ENCODE results near the gene VSNL1.

VSNL1 gene

DNA sequence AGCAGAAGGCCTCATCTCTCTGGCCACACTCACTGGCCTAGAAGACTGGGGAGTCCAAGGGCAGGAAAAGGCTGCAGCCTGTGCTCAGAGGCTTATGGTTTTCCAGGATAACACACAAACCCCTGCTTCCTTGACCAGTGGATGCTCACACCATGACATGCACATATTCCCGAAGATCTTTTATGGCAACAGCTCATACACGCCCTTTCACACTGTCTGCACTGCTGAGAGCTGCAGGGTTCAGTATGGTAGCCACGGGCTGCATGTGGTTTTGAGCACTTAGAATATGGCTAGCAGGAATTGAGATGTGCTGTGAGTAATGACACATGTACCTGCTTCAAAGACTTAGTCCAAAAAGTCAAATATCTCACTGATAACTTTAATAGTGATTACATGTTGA is 95.8 kb downstream of the VSNL1 start:
- Histone ChIP-seq H3K27me3 (no peaks in the 10 kb centered on the region), H3K9me3 (no peaks in the 10 kb centered on the region), H3K4me1 (no peaks in the 10 kb centered on the region), H3K4me3 (ENCODE audit: low read depth, low read length) (no peak overlapping the region), H3K36me3 (no peaks in the 10 kb centered on the region)
- TF ChIP-seq, protein P1, sequence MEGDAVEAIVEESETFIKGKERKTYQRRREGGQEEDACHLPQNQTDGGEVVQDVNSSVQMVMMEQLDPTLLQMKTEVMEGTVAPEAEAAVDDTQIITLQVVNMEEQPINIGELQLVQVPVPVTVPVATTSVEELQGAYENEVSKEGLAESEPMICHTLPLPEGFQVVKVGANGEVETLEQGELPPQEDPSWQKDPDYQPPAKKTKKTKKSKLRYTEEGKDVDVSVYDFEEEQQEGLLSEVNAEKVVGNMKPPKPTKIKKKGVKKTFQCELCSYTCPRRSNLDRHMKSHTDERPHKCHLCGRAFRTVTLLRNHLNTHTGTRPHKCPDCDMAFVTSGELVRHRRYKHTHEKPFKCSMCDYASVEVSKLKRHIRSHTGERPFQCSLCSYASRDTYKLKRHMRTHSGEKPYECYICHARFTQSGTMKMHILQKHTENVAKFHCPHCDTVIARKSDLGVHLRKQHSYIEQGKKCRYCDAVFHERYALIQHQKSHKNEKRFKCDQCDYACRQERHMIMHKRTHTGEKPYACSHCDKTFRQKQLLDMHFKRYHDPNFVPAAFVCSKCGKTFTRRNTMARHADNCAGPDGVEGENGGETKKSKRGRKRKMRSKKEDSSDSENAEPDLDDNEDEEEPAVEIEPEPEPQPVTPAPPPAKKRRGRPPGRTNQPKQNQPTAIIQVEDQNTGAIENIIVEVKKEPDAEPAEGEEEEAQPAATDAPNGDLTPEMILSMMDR (IDR thresholded peaks at IDR 0.05; ENCODE audit: low read depth, low read length), result no peak
- DNase-seq, result no peak

DNA sequence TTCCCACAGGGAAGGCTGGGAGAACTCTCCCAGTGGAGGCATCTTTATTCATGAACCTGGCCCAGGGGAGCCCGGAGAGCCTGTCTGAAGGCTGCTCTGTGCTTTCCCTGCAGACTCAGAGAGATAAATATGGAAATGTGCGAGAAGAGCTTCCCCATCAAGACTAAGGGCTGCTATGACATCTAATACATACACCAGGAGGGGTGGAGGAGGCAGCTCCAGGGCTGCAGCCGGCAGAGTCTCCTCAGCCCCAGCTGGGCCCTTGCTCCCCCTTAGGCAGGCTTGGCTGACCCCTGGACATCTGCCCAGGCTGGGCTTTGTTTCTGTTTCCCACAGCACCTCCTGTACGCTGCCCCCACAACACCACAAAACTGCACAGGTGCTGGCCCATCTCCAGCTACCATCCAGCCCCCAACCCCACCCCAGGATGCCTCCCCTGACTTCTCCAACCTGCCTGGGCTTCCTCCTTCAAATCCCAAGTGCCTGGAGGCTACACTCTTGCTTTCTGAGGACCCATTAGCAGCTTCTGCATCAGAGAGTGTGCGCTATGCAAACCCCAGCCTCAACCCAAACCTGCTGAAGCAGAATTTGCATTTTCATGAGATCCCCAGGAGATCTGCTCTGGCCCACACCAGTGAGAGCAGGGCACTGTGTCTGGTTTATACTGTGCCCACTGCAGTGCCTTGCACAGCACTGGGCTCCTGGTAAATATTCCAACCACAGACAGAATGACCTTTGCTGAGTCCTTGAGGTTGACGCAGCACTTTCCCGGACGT is 96.8 kb downstream of the VSNL1 start:
- Histone ChIP-seq H3K4me3 (ENCODE audit: low read depth, low read length) (no peak overlapping the region), H3K27me3 (no peaks in the 10 kb centered on the region), H3K9me3 (no peaks in the 10 kb centered on the region), H3K36me3 (no peaks in the 10 kb centered on the region), H3K4me1 (no peaks in the 10 kb centered on the region)
- TF ChIP-seq, protein P1 (IDR thresholded peaks at IDR 0.05; ENCODE audit: low read depth, low read length), result no peak
- no peak for DNase-seq

DNA sequence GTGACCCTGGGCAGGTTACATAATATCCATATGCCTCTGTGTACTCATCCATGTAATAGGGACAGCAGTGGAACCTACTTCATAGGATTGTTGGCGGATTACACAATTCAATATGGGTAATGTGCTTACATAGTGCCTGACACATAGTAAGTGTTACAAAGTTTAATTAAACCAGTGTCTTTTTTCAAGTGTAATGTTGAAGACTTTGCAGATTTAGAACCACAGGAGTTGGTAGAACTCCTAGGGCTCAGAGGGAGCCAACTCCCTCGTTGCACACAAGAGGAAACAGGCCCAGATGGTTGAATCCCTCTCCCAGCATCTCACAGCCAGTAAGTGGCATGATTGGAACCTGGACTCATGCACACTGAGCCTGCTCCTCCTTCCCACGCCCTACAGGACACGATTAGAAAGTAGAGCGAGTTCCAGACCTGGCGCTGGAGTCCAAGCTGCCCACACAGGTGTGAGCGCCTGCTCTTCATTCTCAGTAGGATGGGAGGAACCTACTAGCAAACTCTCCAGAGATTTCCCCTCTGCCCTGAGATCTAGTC is 97.8 kb downstream of the VSNL1 start:
- TF ChIP-seq, protein P1 (IDR thresholded peaks at IDR 0.05; ENCODE audit: low read depth, low read length), result no peak
- H3K27me3 ChIP-seq, result no peaks in the 10 kb centered on the region
- no peak for DNase-seq
- H3K36me3 ChIP-seq, result no peaks in the 10 kb centered on the region
- H3K4me3 ChIP-seq (ENCODE audit: low read depth, low read length), result no peak overlapping the region
- H3K4me1 ChIP-seq, result no peaks in the 10 kb centered on the region
- no peaks in the 10 kb centered on the region for H3K9me3 ChIP-seq

DNA sequence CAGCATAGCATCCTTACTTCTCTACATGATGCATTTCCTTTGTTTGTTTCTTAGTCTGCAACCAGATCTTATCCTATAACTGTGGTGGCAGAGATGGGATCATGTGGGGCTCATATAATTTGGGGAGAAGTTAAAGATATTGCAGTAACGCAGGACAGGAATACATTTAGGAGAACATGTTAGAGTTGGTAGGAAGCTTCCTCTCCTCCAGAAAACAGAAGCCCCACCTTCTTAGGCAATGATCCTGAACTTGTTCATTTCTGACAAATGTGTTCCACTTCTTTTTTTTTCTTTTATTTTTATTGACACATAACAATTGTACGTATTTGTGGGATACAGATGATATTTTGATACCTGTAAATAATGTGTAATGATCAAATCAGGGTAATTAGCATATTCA is 99.9 kb downstream of the VSNL1 start:
- no peak for DNase-seq
- no peaks in the 10 kb centered on the region for H3K36me3 ChIP-seq
- no peaks in the 10 kb centered on the region for H3K4me1 ChIP-seq
- no peaks in the 10 kb centered on the region for H3K27me3 ChIP-seq
- TF ChIP-seq, protein P1 (IDR thresholded peaks at IDR 0.05; ENCODE audit: low read depth, low read length), result no peak
- no peak overlapping the region for H3K4me3 ChIP-seq (ENCODE audit: low read depth, low read length)
- H3K9me3 ChIP-seq, result no peaks in the 10 kb centered on the region

DNA sequence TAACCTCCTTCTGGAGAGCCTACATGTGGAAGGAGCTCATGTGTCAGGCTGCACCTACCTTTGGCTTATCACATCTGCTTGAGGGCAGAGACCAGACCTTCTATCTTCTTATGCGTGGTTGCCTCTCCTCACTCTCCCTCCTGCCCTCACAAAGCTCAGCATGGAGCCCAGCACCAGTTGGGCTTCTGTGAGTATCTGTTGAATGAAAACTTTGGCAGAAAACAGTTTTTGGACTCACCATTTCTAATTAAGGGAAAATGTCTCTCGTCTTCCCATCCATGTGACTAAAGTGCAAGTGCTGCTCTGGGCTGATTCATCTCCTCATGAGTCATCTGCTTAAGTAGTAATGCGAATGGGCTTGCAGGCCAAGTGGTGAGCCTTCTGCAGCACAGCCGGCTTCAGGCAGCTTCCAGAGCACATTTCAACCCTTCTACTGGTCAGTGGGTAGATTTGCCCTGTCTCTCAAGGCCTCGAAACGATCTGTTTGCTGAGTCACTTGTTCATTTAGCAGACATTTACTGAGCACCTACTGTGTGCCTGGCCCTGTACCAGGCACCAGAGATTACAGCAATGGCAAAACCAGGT is 102.6 kb downstream of the VSNL1 start:
- no peaks in the 10 kb centered on the region for H3K36me3 ChIP-seq
- no peaks in the 10 kb centered on the region for H3K27me3 ChIP-seq
- no peaks in the 10 kb centered on the region for H3K9me3 ChIP-seq
- TF ChIP-seq, protein P1 (IDR thresholded peaks at IDR 0.05; ENCODE audit: low read depth, low read length), result no peak
- no peak for DNase-seq
- no peak overlapping the region for H3K4me3 ChIP-seq (ENCODE audit: low read depth, low read length)
- no peaks in the 10 kb centered on the region for H3K4me1 ChIP-seq
